Stimulated activated CD8-positive, alpha-beta memory T cell treated with anti-CD3 and anti-CD28 coated beads, Interleukin-12 subunit alpha, Interleukin-12 subunit beta, amount 100 ng/mL, for 1 hour (primary cell): Measurements from ENCODE around the gene FBXW4.
"Not testable (repeated sequence)": the region's sequence is repeated elsewhere in the genome, so short reads cannot be mapped to it uniquely, and the experiment has no call there.

ENCODE experiments used
- DNase-seq: peaks from one replicate; pipeline ENCODE4 v3.0.0-alpha.2; 2020; ENCODE audit warnings: low read depth

The FBXW4 gene

GRCh38 chr10:101616415-101617101, 78.4 kb downstream of the FBXW4 start:
- DNase-seq, result no peak

GRCh38 chr10:101615525-101616116, 79.3 kb downstream of the FBXW4 start:
- DNase-seq, result no peak

- DNase-seq, result no peak
Measured at GRCh38 chr10:101614663-101615524, 80.1 kb downstream of the FBXW4 start.

GRCh38 chr10:101613646-101614045, 81.3 kb downstream of the FBXW4 start:
- no peak for DNase-seq

DNA sequence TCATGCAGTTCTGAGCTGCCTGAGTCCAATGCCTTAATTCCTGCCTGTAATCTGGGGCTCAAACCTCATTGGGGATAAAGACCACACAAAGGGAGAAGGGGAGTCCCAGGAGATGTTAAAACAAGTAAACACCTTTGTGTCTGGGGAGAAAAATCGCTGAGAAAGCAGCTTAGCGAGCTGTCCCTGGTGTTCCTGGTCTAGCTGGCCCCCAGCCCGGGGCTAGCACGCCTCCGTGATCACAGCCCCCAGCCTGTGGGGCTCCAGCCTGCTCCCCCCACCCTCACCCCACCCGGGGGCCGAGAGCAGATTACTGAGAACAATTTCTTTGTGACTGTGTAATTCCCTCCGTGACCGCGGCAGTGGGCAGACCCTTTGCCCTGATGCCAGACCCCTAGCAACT, 82.1 kb downstream of the FBXW4 start:
- DNase-seq, result no peak

GRCh38 chr10:101612086-101612485, 82.9 kb downstream of the FBXW4 start:
- DNase-seq, result no peak

DNA sequence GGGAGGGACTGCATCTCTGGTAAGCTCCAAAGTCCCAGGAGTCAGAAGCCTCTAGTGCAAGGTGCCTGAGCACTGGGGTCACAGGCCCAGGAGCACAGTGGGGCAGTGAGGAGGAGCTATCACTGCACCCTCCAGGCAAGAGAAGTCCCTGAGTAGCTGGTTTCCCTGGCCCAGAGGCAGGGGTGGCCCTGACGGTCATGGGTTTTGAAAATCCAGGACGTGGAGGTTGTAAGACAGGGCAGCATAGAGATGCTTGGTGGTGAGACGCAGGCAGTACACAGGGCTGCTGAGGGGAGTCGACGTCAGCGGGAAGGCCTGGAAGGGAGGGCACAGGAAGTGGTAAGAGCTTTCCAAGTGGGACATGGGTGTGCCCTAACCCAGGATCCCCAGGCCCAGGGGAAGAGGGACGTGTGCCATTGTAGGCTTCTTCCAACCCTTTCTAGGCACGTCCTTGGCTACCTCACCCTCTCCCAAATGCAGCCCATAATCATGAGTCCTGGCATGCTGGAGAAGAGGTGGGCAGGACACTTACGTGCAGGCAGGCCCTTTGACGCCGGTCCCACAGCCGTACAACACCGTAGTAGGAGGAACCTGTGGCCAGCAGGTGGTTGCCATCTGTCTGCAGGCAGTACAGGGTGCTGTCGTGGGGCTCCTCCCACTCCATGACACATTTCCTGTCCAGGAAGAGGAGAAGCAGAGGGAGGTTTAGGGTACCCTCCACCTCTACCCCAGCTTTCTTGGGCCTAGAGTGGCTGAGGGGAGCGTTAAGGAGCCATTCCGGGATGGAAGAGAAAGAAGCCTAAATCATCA, 83.7 kb downstream of the FBXW4 start:
- DNase-seq, result no peak

DNA sequence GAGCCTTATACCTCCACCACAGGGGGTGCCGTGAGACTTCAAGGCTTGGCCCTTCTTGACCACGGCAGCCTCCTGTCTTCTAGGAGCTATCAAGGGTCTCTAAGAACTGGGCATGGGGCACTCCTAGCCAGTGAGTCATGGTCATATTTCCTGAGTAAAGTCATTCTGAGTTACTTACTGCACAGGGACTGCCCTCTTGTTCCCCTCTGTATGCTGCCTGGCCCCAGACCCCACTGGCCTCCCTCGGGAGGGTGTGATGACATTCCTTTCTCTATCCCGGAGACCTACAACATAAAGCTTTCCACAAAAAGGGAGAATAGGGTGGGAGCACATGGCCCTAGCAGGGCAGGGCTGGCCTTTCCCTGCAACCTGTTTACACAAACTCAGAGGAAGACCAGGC, 85.5 kb downstream of the FBXW4 start:
- no peak for DNase-seq

GRCh38 chr10:101607124-101607523, 87.8 kb downstream of the FBXW4 start:
- no peak for DNase-seq

DNA sequence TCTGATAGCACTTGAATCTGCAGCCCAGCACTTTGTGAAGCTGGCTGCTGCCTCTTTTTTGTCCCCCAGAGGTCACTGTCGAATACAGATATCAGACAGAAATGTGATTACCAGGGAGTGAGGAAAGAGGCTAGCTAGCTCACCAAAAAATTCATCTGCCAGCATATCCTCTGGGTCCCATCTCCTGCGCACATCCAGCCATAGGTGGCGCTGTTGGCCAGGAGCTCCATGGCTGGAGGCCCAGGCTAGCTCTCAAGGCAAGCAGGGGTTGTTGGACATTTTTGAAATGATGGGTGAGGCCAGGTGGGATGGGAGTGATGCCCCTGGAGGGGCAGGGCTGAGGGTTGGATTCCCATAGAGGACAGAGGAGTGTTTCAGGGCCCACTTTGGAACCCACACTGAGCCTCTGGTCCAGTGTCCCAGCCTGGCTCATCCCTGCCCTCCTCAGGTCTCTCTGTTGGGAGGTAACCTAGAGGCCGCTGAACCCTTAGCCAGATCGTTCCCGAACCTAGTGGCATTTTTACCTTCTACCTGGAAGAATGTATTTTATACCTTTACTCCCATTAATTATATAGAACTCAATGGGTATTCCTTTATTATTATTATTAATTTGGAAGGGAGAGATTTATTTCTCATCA, 92.1 kb downstream of the FBXW4 start:
- DNase-seq, result peak; percentile 19

GRCh38 chr10:101601541-101601940, 93.4 kb downstream of the FBXW4 start:
- no peak for DNase-seq

- DNase-seq, result no peak
Measured at GRCh38 chr10:101597091-101597900, 97.7 kb downstream of the FBXW4 start.

DNA sequence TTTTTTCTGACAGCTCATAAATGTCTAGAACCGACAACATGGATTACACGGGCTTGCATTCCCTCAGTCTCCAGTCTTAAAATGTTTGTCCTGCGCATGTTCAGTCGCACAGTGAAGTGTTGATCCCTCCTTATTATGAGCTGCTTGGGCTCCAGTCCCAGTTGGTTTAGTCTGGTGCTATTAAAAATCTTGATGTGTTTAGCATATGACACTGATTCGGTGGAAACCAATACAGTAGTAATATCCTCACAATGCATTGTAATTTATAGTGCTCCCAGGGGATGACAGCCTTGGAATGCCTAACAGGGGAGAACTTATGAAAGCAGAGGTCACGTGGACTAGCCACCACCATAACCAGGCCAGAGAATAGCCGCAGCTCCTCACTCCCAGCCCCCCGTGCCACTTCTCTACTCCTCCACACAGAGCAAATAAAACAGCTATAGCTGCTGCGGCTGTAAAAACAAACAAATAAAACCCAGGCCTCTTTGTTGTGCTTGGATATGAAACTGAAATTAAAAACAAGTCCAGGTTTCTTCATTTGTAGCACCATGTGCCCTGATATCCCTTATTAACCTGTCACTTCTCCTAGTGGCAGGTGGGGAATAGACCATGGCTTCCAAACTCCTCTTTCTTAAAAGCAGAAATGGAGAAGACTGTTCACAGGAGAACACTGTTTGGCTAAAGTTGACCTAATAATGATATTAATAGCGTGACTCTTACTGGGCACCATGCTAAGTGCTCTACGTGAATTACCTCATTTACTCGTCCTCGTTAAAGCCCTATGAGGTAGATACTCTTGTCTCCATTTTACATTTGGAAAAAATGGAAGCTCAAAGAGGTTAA, 99.2 kb downstream of the FBXW4 start:
- no peak for DNase-seq

DNA sequence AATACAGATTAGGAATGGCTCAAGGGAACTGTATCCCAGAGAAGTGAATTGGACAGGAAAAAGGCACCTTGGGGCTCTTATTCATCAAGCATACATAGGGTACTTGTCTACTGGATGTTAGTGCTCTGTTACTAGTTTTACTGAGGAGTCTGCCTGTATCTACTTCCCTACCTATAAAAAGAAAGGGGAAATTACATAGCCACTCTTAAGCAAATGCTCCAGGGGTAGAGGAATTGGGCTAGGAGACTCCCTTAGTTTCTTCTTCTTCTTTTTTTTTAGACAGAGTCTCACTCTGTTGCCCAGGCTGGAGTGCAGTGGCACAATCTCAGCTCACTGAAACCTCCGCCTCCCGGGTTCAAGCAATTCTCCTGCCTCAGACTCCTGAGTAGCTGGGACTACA, 101.6 kb downstream of the FBXW4 start:
- DNase-seq, result not testable (repeated sequence)

- no peak for DNase-seq
Measured at GRCh38 chr10:101588879-101589278, 106.1 kb downstream of the FBXW4 start.

GRCh38 chr10:101587725-101588653, 107.0 kb downstream of the FBXW4 start, which contains the start of the genes DPCD and POLL:
Gene DPCD (plus strand): TSS chr10:101588321. CDS start chr10:101588337, 16 bp downstream.
Gene POLL (minus strand): TSS chr10:101588257. CDS start chr10:101587360, 897 bp downstream.
- DNase-seq, result peak; percentile 88

GRCh38 chr10:101585841-101586240, 109.1 kb downstream of the FBXW4 start:
- no peak for DNase-seq
